Measurements from ENCODE around the gene TP53I13.

The TP53I13 gene

DNA sequence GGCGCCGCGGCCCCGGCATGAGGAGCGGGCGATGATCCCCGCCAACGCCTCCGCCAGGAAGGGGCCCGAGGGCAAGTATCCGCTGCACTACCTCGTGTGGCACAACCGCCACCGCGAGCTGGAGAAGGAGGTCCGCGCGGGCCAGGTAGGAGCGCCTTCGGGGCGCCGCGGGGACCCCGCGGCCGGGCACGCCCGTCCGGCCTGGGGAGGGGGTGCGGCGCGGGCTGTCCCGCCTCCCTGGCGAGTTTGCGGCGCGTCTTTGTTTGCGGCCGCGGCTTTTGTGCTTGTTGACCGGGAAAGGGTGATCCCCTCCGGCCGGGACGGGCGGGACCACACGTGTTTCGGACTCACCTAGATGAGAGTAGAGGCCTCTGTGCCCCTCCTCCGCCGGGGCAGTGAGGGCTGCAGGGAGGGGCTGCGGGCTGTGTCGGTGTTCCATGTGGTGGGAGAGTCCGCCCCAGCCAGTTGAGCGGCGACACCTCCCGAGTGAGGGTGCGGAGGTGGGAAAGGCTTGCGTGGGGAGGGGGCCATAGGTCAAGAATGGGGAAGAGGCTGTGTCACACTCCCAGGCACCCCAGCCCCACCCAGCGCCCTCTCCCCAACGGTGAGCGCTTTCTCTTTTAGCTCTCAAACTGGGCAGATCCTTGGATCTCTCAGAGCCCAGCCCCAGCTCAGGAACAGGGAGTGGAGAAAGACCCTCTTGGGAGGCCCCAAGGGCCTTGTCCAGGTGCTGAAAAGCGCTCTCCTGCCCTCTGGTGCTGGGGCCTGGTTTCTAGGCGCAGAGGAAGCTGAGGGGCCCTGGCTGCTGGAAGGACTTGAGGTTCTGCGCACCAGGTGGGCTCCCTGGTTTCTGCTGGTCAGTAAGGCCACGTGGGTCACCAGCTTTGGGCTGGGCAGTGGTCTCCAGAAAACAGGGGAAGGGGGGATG, 25.4 kb downstream of the TP53I13 start:
- no peak for DNase-seq (ENCODE audit: low read depth)

DNA sequence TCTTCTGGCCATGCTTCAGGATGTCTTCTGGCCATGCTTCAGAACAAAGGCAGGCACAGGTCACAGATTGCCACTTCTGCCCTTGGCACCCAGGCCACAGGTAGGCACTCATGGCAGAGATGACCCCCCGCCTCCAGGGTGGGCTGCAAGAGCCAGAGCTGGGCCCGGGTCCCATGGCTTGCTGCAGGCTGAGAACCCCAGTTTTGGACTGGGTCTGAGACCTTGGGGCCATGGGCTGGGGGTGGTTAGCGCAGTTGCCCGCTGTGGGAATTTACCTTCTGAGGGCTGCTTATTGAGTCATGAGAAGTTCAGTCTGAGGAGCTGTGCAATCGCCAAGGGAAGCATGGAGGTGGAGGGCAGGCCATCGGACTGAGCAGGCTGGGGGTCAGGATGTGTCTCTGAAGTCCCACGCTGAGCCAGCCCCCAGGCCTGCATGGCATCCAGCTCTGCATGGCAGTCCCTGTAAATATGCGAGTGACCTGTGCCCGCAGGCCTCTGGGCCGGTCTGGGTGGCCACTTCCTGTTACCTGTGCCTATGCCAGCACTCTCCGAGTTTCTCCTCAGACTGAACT, 26.1 kb downstream of the TP53I13 start:
- no peak for DNase-seq (ENCODE audit: low read depth)

DNA sequence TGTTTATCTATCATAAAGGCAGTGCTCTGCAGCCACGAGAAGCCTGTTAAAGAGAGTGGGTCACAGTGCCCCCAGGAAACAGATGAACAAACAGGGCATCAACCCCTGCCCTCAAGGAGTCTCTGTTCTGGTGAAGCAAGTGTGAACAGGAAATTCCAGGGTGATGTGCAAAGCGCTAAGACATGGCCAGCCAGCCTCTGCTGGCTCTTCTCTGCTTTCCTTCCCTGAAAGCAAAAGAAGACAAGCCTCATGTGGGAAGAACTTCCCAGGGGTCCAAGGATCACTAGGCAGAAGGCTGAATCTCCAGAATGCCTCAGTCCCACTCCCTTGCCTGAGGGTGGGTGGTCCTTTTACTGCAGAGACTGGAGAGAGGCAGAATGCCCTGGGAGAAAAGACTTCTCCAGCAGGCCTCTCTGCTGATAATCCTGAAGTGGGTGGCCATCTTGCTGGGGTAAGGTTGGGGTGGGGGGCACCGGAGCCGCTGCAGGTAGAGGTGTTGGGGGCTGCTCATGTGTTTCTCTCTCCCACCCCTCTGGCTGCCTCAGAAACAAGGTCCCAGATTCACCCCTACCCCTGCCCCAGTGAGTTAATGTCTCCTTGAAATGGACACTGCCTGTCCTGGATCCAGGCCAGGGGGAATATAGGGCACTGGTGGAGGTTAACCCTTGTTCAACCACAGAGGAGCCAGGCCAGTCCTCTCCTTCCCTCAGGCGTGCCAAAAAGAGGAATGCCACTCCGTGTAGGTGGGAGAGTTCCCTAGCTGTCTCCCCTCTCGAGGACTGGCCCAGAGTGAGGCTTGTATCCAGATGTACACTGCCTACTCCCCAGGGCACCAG, 26.8 kb downstream of the TP53I13 start:
- DNase-seq (ENCODE audit: low read depth), result no peak

DNA sequence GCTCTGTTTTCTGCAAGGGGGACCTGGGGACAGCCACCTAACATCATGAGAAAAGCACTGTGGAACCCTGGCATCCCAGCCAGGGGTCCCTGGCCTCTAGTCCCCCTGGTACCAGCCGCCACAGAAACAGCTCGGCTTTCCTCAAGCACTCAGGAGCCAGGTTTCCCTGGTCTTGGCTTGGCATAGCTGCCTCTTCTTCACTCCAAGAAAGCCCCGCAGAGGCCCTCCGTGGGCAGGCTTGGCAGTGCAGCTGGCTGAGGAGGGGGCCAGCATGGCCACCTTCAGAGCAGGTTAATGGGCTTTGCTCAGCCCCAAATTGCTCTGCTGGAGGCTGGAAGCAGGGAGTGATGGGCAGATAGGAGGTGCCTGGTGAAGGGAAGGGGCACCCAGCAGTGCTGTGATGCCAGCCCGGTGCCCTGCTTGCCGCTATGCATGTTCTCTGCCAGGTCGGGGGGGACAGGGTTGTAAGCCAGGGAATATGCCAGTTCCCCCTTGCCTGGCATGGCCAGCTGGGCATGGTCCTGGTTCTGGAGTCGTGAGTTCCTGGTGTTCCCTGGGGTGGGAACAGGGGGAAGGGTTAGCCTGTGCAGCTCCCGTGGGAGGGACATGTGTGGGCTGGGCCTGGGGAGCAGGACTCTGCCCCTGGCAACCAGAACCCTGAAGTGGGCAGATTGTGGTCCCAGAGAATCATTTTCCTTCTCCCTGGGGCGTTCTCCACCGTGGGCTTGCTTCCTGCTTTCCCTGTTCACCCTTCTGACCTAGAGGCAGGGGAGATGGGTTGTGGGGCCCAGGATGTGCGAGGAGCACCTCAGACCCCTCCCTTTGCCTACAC, 27.7 kb downstream of the TP53I13 start:
- no peak for DNase-seq (ENCODE audit: low read depth)

DNA sequence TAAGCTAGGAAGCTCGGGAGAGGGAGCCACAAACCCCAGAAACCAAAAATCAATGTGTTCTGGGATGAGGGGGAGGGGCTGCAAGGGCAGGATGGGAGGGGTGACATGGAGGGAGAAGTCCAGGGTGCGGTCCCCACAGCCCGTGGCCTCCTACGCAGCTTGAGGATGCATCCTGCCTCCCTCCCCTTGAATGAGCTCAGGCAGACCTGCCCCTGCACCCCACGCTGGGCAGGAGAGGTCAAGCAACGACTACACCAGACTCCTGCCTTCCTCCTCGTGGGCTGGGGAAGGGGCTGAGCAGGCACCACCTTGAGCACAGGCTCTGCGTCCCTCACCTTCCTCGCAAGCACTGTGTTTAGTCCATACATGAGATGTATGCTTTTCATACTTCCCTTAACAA, 28.3 kb downstream of the TP53I13 start:
- no peak for DNase-seq (ENCODE audit: low read depth)

DNA sequence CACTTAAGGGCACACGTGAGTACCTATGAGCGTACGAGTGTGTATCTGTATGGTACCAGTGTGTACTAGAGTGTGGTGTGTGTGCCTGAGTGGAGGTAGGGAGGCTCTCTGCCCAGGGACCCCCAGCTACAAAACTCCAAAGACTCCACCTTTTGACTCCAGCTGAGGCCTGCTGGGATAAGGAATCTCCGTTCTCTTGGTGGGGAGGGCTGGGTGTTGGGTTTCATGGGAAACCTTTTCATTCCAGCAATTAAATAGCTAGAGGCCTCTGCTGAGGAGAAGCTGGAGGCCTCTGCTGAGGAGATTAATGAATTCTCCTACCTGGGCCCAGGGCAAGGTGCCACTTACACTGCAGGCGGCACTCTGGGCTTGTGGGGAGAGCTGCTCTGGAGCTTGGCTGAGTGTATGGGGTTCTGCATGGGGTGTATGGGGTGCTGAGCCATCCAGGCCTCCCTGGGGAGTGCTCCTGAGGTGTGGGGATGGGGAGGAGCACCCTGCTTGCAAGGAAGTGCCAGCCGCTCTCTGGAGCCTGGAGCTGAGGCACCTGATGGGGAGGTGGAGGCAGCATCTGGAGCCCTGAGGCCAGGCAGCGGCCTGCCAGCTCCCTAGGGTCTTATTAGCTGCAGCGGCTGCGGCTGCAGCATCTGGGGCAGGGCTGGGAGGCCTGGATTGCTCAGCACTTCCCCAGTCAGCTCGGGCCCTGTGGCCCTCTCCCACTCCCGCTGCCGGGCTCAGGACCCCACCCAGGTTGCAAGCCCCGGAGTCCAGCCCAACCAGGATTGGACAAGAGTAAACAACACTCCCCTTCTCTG, 29.1 kb downstream of the TP53I13 start:
- DNase-seq (ENCODE audit: low read depth), result no peak

DNA sequence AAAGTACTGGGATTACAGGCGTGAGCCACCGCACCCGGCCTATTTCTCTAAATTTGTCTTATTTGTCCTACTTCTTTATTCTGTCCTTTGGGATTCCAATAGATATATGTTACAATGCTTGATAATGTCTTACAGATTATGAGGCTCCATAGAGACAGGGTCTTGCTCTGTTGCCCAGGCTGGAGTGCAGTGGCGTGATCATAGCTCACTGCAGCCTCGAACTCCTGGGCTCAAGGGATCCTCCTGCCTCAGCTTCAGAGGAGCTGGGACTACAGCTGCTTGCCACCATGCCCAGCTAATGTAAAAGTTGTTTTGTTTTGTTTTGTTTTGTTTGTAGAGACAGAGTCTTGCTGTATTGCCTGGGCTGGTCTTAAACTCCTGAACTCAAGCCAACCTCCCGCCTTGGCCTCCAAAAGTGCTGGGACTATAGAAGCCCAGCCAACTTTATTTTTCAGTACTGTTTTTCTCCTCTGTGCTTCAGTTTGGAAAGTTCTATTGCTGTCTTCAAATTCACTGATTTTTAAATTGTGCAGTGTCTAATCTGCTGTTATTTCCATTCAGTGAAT, 34.7 kb downstream of the TP53I13 start:
- DNase-seq (ENCODE audit: low read depth), result no peak

DNA sequence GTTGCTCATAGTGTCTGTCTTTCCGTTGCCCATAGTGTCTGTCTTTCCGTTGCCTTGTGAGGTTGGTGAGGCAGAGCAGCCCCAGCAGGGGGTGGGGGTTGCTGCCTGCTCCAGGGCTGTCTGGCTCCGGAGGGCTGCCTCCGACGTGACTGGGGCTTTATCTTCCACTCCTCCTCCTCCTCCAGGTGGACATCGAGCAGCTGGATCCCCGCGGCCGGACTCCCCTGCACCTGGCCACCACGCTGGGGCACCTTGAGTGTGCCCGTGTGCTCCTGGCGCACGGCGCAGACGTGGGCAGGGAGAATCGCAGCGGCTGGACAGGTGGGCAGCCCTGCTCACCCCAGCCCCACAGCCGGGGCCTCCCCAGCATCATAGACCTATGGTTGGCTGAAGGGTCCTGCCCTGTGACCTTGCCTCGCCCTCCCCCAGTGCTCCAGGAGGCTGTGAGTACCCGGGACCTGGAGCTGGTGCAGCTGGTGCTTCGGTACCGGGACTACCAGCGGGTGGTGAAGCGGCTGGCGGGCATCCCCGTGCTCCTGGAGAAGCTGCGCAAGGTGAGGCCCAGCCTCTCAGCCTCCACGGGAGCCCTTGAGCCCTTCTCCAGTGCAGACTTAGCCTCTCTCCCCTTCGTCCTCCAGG, 39.2 kb downstream of the TP53I13 start:
- DNase-seq (ENCODE audit: low read depth), result no peak

DNA sequence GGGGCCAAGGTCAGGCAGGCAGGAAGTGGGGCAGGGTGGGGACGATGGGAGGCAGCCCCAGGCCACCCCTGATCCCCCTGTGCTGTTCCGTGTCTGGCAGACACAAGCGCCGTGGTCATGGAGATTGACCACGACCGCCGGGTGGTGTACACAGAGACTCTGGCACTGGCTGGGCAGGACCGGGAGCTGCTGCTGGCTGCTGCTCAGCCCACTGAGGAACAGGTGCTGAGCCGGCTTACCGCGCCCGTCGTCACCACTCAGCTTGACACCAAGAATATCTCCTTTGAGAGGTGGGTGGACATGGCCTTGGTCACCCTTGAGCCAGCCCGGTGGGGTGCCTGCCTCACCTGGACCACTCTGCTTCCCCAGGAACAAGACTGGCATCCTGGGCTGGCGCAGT, 40.5 kb downstream of the TP53I13 start:
- DNase-seq (ENCODE audit: low read depth), result no peak

DNA sequence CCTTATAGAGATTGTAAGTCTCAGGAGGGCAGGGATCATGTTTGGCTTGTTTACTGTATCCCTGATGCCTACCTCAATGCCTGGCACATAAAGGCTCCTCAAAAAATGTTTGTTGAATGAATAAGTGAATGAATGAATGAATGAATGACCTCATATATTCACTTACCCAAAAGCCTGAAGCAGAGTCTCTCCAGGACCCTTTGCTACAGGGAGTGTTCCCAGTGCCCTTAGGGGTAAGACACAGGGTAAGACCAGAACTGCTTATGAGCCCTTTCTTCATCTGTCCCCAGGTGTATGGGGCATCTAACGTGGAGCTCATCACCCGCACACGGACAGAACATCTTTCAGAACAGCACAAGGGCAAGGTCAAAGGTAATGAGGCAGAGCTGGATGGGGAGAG, 41.9 kb downstream of the TP53I13 start:
- DNase-seq (ENCODE audit: low read depth), result no peak

DNA sequence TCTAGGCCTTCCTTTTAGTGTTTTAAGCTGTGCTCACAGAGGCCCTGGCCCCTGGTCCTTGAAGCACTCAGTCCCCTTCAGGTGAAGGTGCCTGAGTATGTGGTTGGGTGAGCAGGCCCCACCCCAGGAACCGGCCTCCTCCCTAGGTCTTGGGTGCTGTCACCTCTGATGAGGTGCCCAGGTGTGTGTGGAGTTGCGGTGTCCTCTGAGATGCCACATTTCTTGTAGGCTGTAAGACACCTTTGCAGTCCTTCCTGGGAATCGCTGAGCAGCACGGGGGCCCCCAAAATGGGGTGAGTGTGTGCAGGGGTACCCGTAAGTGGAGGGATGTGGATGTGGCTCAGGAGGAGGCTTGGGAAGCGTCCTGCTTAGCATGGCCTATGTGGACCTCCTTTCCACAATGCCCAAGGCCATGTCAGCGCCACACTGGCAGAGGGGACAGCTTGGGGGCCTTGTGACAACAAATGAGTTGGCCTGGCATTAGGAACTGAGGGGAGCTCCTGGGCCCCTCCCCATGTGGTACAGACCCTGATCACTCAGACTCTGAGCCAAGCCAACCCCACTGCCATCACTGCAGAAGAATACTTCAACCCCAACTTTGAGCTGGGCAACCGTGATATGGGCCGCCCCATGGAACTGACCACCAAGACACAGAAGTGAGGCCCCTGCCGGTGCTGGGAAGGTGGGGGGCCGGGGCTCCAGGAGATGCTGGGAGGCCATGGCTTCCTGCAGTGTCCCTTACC, 43.0 kb downstream of the TP53I13 start:
- DNase-seq (ENCODE audit: low read depth), result no peak

DNA sequence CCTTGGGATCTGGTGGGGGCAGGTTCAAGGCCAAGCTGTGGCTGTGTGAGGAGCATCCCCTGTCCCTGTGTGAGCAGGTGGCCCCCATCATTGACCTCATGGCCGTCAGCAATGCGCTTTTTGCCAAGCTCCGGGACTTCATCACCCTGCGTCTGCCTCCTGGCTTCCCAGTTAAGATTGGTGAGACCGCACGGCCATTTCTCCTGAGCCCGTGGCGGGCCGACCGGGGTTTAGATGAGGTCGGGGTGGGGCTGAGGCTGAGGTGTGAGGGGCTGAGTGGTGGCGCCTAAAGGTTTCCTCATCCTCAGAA, 43.5 kb downstream of the TP53I13 start:
- no peak for DNase-seq (ENCODE audit: low read depth)

DNA sequence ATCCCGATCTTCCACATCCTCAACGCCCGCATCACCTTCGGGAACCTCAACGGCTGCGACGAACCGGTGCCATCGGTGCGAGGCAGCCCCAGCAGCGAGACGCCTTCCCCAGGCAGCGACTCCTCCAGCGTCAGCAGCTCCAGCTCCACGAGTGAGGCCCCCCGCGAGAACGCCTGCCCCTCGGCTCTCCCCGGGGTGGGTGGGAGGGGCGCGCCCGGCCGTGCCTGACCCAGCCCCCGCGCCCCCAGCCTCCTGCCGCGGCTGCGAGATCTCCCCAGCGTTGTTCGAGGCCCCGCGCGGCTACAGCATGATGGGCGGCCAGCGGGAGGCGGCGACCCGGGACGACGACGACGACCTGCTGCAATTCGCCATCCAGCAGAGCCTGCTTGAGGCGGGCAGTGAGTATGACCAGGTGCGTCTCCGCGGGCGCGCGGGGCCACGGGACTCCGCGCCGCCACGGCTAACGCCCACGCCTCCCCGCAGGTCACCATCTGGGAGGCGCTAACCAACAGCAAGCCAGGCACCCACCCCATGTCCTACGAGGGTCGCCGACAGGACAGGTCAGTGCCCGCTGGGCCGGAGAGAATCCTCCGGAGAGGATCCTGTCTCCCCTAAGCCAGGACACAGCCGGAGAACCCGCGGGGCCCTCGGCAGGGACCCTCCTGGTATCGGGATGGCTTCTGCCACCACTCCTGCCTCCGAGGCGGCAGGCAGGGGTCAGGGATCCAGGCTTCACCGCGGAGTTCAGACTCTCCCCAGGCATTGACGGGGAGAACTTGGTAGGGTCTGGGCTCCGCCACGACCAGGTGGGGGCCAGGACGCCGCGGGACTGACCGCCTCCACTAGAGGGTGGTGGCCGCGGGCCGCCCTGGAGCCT, 44.1 kb downstream of the TP53I13 start:
- DNase-seq (ENCODE audit: low read depth), result no peak

DNA sequence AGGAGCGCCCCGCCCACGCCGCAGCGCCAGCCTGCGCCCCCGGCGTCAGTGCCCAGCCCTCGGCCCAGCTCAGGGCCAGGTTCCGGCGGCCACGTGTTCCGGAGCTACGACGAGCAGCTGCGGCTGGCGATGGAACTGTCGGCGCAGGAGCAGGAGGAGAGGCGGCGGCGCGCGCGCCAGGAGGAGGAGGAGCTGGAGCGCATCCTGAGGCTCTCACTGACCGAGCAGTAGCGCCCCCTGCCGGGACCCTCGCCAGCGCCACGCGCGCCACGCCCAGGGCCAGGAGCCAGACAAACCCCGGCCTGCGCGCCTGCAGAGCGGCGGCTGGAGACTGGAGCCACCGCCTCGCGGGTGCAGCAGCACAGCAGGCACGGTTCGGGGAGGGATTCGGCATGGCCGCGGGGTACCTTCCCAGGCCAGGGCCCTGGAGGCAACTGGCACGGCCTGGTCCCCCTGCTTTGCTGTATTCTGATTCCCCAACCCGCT, 44.9 kb downstream of the TP53I13 start:
- peak; percentile 81 for DNase-seq (ENCODE audit: low read depth)

DNA sequence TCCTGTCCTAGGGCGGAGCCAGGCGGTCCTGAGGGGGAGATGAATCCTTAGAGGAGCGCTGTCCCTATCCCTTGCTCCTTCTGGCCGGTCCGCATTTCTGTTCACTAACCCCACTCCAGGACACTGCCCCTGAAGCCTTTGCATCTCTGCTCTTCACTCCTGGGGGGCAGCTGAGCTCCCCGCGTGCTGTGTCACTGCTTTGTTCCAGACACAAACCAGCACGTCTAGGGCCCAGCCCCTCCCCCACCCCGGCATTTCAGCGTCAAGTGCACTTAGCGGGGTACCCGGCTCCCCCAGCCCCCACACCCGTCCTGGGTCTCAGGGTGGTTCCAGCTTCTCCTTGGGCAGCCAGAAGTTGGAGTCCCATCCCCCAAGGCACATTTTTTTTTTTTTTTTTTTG, 45.4 kb downstream of the TP53I13 start:
- no peak for DNase-seq (ENCODE audit: low read depth)

DNA sequence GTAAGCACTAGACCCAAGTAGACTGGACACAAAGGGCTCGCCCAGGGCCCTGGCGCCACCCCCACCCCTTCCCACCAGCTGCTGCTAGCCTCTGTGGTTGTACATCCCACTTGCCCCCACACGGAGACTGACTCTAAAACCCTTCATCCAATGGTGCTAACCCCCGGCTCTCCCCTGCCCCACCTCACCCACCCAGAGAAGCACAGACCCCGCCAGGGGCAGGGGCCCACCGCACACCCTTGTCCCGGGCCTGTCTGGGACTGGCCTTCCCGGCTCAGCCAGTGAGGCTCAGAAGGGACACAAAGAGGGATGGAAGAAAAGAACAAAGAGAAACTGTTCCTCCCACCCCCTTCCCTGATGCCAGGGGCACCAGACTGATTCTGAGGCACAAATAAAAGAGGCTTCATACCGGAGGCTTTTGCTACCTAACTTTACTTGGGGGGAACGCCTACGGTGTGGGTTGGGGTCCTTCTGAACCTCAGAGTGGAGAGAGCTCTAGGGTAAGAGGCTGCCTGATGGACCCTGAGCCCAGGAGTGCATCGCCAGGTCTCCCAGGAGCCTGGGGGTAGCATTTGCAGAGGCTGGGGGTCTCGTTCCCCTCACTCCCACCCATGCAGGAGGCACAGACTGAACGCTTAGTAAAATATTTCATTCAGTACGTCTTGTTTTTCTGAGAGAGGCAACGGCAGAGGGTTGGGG, 46.0 kb downstream of the TP53I13 start:
- no peak for DNase-seq (ENCODE audit: low read depth)

DNA sequence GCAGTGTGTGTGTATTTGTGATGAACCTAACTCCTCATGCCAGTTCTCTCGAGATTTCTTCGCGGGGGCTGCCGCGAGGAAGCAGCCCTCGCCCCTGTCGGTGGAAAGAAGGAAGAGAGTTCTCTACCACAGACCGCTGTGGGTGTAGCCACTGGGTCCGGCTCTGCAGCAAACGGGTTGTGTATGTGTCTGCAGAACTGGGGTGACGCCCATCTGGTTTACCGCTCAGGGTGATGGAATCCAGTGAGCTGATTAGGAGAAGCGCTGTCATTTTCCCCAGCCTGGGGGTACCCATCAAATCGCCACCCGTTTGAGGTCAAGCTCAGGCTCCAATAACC, 46.5 kb downstream of the TP53I13 start:
- no peak for DNase-seq (ENCODE audit: low read depth)

All from fibroblast of the conjunctiva (primary cell).